Retinal pigment epithelial cell (primary cell): ENCODE results near the gene SPANXN1.
"Not testable (repeated sequence)": the region's sequence is repeated elsewhere in the genome, so short reads cannot be mapped to it uniquely, and the experiment has no call there.

Experiments
- DNase-seq: peaks from one replicate; pipeline ENCODE4 v3.0.0-alpha.2; 2010; ENCODE audit warnings: low read depth
- H3K4me3 ChIP-seq: 2 replicates; pipeline ENCODE4 v1.5.1; 2011; ENCODE audit warnings: mild to moderate bottlenecking, low read length, control low read depth, moderate library complexity
- TF ChIP-seq, protein P1 (sequence below): conservative IDR thresholded peaks from 2 replicates; pipeline ENCODE4 v1.5.1; 2011; ENCODE audit warnings: low read depth, low read length, control low read depth, inconsistent platforms

Gene SPANXN1, protein sequence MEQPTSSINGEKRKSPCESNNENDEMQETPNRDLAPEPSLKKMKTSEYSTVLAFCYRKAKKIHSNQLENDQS

DNA sequence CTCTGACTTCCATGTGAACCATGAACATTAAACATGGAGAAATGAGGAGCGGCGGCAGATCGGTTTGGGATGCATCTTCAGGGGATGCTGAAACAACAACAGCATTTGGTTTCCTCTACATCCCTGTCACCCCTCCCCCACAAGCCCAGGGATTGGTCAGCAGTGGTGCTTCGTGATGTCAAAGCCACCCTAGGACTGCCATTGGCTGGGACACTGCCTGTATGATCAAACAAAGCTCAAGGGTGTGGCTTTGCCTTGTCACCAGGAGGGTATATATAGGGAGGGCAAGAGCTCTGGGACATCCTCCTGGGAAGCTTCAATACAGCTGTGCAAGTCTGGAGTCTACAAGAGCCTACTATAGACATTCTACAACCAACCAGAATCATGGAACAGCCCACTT, at the start of gene SPANXN1:
Gene SPANXN1, plus strand, starts transcription at position 301 of the 400 bp plus-strand sequence. Its CDS starts 84 bp downstream, at position 385.
- DNase-seq, H3K4me3 ChIP-seq: not testable (repeated sequence)

DNA sequence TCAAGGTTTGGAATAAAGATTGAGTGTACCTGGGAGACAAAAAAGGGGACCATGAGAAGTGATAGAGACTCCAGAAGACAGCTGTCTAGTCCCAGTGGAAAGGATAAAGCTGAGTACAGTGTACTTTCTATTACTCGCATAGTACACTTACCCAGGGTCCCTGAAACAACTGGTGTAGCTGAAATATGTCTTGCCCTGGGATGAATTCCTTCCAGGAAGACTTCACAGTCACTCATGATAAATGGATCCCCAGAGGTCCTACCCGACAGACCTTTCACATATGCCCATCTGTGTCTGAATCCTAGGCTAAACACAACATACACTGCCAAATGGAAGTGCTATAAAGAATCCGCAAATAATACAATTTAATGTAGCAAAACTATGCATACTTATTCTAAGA, 48.2 kb upstream of the SPANXN1 start:
- TF ChIP-seq, protein P1, sequence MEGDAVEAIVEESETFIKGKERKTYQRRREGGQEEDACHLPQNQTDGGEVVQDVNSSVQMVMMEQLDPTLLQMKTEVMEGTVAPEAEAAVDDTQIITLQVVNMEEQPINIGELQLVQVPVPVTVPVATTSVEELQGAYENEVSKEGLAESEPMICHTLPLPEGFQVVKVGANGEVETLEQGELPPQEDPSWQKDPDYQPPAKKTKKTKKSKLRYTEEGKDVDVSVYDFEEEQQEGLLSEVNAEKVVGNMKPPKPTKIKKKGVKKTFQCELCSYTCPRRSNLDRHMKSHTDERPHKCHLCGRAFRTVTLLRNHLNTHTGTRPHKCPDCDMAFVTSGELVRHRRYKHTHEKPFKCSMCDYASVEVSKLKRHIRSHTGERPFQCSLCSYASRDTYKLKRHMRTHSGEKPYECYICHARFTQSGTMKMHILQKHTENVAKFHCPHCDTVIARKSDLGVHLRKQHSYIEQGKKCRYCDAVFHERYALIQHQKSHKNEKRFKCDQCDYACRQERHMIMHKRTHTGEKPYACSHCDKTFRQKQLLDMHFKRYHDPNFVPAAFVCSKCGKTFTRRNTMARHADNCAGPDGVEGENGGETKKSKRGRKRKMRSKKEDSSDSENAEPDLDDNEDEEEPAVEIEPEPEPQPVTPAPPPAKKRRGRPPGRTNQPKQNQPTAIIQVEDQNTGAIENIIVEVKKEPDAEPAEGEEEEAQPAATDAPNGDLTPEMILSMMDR = no peak
- no peak for DNase-seq
- H3K4me3 ChIP-seq = no peak overlapping the region

DNA sequence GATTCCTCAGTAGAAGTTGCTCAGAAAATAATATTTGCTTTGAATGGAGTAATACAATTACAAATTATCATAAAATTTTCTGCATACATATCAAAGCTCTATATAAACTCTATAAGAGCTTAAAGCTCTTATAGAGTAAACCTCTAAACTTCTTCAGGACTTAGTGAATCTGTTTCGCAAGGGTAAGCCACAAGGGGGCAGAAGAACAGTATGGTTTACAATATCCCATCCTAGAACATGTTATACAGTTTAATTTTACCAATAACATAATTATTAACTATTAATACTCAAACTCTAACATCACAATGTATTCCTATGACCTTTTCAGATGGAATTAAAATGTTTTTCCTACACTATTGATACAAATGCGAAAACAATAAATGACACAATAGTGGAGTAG, 33.8 kb upstream of the SPANXN1 start:
- TF ChIP-seq, protein P1 = peak; percentile 30
- DNase-seq = no peak
- no peak overlapping the region for H3K4me3 ChIP-seq

DNA sequence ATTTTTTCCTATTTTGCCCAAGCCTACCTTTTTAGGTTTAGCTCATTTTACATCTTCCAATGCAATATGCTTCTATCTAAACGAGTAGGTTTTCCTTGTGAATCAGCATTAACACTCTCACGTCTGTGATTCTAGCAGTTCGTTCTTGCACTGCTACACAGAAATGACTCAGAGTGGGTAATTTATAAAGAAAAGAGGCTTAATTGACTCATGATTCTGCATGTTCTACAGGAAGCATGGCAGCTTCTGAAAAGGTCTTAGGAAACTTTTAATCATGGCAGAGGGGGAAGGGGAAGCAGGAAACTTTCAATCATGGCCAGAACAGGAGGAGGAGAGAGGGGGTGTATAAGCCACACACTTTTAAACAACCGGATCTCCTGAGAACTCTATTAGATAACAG, 44.9 kb downstream of the SPANXN1 start:
- H3K4me3 ChIP-seq = no peak overlapping the region
- DNase-seq = peak; percentile 5
- TF ChIP-seq, protein P1 = no peak
